Measurements from ENCODE around the gene REST.

- TF ChIP-seq, protein P1, sequence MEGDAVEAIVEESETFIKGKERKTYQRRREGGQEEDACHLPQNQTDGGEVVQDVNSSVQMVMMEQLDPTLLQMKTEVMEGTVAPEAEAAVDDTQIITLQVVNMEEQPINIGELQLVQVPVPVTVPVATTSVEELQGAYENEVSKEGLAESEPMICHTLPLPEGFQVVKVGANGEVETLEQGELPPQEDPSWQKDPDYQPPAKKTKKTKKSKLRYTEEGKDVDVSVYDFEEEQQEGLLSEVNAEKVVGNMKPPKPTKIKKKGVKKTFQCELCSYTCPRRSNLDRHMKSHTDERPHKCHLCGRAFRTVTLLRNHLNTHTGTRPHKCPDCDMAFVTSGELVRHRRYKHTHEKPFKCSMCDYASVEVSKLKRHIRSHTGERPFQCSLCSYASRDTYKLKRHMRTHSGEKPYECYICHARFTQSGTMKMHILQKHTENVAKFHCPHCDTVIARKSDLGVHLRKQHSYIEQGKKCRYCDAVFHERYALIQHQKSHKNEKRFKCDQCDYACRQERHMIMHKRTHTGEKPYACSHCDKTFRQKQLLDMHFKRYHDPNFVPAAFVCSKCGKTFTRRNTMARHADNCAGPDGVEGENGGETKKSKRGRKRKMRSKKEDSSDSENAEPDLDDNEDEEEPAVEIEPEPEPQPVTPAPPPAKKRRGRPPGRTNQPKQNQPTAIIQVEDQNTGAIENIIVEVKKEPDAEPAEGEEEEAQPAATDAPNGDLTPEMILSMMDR (IDR thresholded peaks at IDR 0.05): no peak
- TF ChIP-seq POLR2AphosphoS5 (IDR thresholded peaks at IDR 0.05) (no peak), POLR2A (IDR thresholded peaks at IDR 0.05; ENCODE audit: low read depth) (no peak), EP300 (IDR thresholded peaks at IDR 0.05) (no peak)
These were observed 46.3 kb upstream of the REST start for GRCh38 chr4:56861360-56861759.
